Measurements from ENCODE around the gene GPR37.

The GPR37 gene, protein sequence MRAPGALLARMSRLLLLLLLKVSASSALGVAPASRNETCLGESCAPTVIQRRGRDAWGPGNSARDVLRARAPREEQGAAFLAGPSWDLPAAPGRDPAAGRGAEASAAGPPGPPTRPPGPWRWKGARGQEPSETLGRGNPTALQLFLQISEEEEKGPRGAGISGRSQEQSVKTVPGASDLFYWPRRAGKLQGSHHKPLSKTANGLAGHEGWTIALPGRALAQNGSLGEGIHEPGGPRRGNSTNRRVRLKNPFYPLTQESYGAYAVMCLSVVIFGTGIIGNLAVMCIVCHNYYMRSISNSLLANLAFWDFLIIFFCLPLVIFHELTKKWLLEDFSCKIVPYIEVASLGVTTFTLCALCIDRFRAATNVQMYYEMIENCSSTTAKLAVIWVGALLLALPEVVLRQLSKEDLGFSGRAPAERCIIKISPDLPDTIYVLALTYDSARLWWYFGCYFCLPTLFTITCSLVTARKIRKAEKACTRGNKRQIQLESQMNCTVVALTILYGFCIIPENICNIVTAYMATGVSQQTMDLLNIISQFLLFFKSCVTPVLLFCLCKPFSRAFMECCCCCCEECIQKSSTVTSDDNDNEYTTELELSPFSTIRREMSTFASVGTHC

DNA sequence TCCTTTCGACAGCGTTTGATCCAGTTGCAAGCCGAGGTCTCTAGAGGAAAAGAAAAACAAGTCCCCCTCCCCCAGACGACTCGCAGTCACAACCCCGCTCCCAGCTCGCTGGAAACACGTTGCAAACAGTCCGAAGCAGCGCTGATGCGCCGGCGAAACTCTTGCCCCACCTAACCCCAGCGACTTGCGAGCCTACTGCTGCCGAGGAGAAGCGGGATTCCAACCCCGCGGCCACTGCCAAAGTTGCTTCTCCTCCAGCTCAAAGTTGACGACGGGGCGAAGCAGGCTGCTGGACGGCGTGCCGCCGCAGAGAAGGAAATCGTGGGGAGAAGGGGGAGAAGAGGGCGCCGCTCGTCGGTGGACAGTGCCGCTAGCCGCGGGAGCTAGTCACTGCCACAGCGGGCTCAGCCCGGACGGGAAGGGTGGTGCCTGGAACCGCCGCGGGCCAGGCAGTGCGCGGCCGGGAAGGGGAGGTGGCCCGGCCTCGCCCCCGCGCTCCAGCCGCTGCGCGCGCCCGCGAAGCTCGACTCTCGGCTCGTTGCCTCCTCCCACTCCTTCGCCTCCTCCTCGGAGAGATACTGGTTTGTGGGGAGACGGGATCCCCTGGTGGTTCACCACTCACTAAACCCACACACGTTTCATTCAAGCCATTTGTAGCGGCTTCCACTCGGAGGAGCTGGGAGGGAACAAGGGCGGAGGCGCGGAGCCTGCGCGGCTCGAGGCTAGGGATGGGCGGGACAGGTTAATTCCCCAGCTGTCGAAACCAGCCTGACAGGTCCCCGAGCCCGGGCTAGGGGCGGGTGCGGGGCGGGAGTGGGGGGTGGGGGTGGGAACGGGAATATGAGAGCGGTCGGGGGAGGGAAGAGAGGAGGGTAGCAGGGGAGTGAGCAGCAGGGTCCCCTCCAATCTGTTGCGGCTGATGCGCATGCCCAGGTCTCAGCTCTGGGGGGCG lies at the start of gene GPR37:
GPR37 (minus strand) TSS at position 392 of the 952 bp plus-strand sequence. CDS start 816 bp downstream, outside the sequence.
- no peak for DNase-seq

DNA sequence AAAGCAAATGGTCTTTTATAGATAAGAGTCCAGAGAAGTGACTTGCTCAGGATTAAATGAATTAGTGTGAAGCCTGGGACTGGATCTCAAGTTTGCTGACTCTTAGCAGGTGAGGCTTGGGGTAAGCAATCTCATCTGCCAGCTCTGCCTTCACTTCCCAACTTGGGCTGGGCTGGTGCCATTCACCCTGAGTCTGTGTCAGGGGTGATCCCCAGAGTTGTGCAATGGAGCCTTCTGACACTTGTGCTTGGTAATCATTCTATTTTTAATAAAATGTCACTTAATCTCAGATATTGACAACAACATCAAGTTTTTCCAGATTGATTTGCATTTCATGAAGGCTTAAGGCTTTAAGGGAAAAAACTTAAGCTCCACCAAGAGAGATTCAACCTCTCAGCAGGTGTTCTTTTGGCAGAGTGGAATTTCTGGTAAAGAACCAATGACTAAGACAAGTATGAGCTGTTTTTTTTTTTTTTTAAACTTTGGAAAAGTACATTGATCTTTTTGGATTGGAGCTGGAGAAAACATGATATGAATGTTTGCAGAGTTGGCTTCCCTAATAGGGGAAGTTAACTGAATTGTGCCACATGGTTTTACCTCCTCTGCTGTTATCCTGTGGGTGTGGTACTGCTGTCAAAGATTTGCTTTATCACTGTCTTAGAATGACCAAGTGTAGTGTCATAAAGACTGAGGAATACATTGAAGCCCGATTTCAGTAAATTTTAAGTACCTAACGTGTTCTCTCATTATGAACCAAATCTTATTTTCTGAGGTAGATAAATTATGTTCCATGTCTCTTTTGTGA lies 48.6 kb upstream of the GPR37 start:
- no peak for DNase-seq

DNA sequence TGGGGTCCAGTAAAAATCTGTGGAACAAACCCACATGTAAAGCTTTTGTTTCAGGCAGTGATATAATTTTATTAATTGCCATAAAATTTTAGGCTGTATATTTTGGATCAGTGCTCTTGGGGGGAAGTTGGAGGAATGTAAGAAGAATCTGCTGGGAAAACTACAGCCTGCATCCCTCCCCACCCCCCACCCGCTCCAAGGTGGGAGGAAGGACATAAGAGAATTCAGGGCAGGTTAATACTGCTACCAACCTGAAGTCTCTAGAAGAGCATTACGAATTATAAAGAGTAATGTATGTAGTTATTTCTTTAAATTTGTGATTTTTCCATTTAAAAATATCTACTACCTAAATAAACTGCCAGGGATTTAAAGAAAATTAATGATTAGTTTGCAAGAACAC lies 47.2 kb upstream of the GPR37 start:
- DNase-seq = no peak

DNA sequence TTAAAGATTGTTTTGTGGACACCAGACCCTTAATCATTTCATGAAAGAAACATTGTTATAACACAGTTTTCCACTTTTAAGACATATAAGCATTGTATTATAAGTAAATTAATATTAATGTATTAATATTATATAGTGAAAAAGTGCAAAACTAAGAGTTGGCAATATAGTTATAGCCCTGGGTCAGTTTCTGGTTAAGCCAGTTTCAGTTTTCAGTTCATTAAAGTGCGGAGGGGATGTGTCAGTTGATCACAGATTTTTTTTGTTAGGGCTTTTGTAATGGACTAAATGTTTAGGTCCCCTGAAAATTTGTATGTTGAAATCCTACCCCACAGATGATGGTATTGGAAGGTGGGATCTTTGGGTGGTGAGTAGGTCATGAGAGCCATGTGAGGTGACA lies 45.7 kb upstream of the GPR37 start:
- no peak for DNase-seq

DNA sequence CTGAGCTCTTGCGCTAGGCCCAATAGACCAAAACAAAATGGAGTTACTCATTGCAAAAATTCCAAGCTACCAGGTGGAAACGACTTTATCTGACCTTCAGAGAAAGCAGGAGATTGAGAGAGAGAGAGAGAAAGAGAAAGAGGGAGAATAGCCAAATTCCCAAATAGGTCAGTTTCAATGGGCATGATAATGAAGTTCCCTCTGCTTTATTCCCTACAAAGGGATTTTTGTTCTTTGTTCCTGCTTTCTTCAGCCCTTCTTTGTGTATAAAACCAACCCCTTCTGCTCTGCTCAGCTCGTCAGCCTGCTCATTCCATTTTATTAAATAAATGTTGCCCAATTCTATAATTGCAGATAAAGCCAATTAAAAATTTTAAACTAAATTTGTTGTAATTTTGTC lies 45.0 kb upstream of the GPR37 start:
- no peak for DNase-seq

DNA sequence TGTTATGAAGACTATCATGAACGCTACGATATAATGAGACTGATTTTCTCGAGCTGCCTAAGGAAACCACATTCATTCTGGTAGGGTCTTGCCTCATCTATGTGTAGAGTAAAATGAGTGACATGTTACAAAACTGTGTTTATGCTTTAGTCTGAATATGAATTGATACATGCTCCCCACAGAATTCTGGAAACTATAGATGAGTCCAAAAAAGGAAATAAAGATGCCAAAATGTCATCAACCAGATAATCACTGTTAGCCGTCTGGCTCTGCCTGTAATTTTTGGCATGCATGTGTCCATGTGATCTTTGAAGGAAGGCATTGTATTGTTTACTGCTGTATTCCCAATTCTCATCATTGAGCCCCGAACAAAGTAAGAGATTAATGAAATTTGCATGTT lies 42.6 kb upstream of the GPR37 start:
- DNase-seq = no peak

DNA sequence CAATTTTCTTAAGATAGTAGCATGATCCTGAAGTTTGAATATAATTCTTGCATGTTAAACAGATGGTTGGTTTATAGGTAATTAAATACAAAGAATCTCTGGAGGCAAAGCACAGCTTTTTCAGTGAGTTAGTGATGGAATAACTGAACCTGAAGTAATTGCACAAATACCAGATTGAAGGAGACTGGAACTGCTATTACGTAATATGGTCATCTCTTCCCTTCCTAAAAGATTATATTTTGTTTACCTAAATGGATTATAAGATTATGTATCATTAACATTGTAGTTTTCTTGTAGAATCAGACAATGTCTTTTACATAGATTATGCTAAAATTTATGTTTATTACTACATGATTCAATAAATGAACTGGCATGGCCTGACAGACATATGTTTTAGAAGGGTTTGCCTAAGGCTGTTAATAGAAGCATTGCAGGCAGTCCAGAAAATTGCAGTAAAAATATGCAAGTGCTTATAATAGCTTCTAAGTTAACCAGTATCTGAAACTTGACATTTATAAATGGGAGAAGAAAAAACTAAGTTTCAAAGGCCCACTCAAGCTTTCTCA lies 35.8 kb upstream of the GPR37 start:
- no peak for DNase-seq

DNA sequence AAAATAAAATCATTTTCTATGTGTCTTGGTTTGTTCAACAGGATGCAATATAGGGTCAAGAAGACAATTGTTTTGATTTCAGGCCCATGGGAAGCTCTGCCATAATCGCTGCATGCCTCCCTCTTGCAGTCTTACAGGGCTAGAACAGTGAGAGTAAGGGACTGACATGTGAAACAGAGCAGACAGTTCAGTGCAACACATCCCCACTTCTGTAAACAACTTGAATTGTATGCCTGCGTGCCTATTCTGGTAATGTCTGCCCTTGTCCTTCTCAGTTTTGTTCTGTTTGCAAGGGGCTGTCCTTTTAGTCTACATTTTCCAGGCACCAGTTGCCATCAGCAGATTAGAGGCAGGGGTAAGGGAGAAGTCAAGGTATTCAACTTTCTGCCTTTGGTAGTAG lies 34.8 kb upstream of the GPR37 start:
- DNase-seq = no peak

DNA sequence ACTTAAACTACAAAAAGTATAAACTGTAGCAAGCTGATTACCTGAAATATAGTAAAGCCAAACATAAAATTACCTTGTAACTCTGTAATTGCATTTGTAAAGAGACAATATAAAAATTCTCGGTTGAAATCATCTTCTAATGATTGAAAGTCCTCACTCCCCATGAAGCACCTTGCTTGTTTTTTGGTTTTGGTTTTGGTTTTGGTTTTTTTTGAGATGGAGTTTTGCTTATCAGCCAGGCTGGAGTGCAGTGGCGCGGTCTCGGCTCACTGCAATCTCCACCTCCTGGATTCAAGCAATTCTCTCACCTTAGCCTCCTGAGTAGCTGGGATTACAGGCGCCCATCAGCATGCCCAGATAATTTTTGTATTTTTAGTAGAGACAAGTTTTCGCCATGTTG lies 33.9 kb upstream of the GPR37 start:
- no peak for DNase-seq

DNA sequence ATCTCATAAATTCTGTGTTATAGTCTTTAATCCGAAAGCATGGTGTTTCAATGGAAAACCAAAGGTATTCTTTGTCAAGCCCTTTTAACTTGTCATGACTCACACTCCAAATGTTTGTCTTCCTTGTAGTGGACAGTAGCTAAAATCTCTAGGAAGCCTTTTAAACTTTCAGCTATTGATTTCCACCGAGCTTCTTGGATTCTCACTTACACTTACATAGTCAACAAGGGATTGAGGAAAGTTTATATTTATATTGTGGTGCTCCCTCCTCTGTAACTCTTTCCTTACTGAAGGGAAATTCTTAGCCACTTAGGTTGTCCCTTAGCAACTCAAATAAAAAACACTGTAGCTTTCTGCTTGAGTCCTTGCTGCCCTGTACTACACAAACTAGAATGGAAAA lies 31.2 kb upstream of the GPR37 start:
- no peak for DNase-seq

DNA sequence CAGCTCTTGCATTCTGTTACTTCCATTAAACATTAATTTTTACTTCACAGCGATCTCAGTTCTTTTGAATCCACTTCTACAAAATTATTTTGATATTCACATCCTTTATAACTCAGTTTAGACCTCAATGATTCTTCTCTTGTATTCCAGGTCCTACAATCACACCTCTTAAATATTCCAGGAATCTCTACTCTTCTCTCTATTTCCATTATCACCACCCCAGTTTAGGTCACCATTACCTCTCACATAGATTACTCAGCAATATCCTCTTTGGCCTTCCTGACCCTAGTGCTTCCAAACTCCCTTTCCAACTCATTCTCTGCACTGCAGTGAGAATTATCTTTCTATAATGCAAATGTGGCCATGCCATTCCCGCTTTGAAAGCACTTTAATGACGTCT lies 27.1 kb upstream of the GPR37 start:
- DNase-seq = no peak

DNA sequence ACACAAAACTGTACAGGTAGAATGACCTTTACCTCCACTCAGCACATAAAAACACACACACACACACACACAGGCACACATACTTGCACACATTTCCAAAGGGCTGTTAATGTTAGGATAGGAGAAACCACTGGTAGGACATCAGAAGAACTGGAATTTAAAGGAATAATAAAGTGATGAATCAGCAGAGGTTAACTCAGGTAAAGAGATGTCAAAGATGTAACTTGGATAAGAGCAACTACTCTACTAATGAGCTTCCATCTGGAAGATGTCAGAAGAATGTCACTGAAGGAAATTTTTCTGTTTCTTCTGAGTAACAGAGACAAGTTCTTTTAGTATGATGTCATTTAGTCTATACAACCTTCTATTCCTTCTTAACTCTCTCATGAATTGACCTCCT lies 26.4 kb upstream of the GPR37 start:
- no peak for DNase-seq

DNA sequence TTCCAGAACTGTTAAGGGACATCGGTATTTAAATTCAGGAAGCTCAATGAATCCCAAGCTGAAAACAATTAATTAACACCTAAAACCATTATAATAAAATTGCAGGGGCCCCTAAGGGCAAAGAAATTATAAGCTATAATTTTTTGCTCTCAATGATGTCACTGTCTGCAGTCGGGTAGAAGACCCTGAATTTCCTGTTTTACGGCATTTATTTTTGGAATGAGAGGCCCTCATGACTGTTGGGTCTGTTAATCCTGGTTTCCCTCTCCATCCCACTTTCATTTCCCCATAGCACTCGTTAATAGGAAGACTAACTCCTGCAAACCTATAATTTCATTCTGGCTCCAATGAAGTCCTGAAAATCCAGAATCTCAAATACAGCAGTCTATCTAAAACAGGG lies 25.8 kb upstream of the GPR37 start:
- no peak for DNase-seq

DNA sequence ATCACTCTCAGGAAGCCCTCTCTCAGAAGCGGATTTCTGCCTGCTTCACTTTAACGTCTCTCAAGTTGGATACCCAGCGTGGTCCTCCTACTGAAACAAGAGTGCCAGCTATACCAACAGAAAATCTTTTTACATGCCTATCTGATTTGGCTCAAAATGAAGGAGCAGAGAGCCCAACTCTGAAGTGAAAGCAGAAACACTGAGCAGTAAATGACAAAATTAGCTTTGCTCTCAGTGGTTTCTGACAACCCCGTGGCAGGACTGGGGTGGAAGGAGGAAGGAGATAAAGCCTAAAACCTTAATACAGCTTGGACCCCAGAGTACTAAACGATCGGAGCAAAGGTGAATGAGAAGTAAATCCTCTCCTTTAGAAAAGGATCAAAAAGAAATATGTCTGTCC lies 25.1 kb upstream of the GPR37 start:
- DNase-seq = no peak

DNA sequence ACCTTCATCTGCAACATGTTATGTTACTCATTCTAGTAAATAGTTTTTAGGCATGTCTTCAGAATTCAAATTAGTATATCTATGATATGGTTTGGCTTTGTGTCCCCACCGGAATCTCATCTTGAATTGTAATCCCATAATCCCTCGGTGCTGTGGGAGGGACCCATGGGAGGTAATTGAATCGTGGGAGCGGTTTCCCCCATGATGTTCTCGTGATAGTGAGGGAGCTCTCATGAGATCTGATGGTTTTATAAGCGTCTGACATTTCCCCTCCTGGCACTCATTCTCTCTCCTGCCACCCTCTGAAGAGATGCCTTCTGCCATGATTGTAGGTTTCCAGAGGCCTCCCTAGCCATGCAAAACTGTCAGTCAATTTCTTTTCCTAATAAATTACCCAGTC lies 20.4 kb upstream of the GPR37 start:
- no peak for DNase-seq

DNA sequence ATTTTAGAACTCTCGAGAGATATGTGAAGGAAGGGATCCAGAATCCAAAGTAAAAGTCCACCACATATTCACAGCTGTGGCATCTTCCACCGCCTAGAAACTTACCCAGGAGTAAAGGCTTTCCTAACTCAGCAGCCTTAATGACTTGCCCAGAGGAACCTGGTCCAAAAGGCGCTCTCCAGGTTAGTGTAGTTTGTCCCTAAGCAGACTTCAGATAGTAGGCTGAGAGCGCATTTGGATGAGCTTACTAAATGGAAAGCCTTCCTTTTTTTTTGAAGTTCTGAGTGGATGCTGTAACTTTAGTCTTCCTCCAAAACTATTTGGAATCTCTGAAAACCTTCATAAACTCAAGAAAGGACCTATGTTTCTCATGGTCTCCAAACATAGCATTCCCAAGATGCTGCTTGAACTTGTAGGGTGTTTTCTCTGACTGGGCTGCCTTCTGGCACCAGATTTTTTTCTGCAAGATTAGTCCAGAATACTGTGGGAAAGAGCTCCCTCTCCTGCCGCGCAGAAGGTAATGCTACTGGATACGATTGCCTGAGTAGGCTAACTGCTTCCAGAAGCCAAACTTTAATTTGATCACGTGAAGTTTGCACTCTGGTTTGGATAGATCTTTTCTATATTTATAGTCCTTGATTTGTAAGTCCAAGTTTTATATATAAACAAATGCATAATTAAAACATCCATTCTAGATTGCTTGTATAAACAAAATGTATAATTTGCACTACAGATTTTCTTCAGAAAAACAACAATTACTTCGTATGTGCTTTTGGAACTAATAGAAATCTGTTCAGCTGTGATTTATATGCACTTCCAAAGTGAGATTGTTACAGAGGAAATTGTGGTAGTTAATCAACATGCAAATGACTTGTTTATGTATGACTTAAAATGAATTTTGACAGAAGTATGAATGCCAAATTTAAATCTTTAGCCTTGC lies 19.6 kb upstream of the GPR37 start:
- no peak for DNase-seq

DNA sequence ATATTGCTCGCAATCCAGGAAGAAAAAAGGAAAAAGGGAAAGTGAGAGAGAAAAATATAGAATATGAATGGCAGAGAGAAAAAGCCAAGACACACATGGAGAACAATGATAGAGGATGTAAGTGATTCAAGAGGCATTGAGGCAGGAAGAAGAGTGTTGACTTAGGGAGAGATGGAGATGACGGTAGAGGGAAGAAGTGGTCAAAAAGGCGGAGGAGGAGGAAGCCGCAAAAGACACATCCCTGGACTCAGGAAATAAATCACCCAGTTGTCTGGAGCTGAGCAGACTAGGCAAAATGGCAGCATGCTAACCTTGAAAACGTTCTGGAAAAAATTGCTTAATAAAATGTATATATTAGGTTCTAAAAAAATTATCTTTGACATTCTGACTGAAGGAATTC lies 17.7 kb upstream of the GPR37 start:
- no peak for DNase-seq

DNA sequence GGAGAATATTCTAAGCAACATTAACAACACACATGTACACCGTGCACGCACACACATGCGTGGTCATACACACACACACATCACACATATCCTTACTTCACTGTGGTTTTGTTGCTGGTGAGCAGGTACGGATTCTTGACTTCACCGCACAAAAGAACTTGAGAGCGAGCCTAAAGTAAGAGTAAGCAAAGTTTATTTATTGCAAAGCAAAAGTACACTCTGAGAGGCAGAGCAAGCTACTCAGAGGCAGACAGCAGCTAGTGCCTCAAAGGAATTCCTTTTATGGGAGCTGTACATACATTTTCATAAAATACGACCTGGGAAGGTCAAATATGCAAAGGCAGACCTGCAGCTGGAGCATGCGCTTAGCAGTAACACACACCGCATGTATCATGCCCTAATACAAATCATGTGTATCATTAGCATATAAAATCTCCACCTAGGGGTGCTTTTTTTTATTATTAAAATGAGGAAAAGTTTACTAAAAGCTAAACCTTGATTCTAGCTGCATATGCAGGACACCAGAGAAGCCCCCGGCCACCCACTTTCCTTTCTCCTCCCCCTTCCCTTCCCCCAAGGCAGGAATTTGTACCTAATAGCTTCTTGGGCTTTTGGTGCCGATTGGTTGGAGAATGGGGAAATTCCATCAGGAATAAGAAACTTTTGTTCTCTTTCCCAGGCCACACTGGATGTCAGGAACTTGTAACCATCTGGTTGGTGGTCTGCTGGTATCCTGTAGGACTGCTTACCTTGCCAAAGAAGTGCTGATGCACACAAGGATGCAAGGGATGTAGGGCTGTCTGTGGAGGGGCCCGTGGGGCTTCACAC lies 16.5 kb upstream of the GPR37 start:
- DNase-seq = no peak

DNA sequence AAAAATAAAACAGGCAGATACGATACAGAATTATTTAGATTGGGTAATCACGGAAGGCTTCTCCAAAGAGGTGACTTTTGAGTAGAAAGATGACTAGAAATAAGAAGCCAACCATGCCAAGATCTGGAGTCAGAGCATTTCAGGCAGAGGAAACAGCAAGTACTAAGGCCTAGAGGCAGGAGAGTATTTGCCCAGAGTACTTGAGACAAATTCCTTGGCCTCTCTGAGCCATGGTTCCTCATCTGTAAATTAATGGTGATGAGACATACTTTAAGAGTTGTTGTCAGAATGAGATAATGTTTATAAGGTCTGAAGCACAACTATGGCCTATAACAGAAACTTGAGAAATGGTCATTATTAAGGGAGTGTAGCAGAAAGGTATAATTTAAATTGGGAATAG lies 15.8 kb upstream of the GPR37 start:
- no peak for DNase-seq

DNA sequence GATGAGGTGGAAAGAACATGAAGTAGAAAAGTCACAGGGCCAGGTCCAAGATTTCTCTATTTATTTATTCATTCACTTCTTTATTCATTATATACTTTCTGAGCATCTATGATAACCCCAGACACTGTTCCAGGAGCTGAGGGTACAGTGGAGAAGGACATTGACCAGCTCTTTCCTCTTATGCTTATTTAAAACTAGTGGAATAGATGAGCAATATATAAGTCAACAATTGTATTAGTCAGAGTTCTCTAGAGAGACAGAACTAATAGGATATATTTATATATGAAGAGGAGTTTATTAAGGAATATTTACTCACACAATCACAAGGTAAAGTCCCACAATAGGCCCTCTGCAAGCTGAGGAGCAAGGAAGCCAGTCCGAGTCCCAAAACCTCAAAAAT lies 15.0 kb upstream of the GPR37 start:
- no peak for DNase-seq

All from NK-92 treated with Interleukin-12 subunit alpha and Interleukin-12 subunit beta, amount 100 ng/mL, for 24 hours (cell line).